Activated CD8-positive, alpha-beta memory T cell treated with anti-CD3 and anti-CD28 coated beads for 24 hours (primary cell): ENCODE measurements around the gene IGSF8.
A peak's percentile ranks its signal among the peaks of the same experiment; 100 is the strongest.
"Not testable (repeated sequence)": the region's sequence is repeated elsewhere in the genome, so short reads cannot be mapped to it uniquely, and the experiment has no call there.

Source experiments
- DNase-seq: peaks from one replicate; pipeline ENCODE4 v3.0.0-alpha.2; 2020

The IGSF8 gene

GRCh38 chr1:160064164-160064563 lies 34.3 kb downstream of the IGSF8 start:
- no peak for DNase-seq

- no peak for DNase-seq
Measured at GRCh38 chr1:160063176-160063575, 35.2 kb downstream of the IGSF8 start.

- DNase-seq: no peak
Measured at GRCh38 chr1:160062230-160062532, 36.2 kb downstream of the IGSF8 start.

- no peak for DNase-seq
Measured at GRCh38 chr1:160061369-160062229, 36.8 kb downstream of the IGSF8 start.

- DNase-seq: no peak
Measured at GRCh38 chr1:160058087-160058486, 40.3 kb downstream of the IGSF8 start.

- no peak for DNase-seq
Measured at GRCh38 chr1:160056648-160057169, 41.7 kb downstream of the IGSF8 start.

- no peak for DNase-seq
Measured at GRCh38 chr1:160053548-160054365, 44.7 kb downstream of the IGSF8 start.

- DNase-seq: no peak
Measured at GRCh38 chr1:160052936-160053335, 45.5 kb downstream of the IGSF8 start.

- DNase-seq: no peak
Measured at GRCh38 chr1:160050619-160051018, 47.8 kb downstream of the IGSF8 start.

- not testable (repeated sequence) for DNase-seq
Measured at GRCh38 chr1:160050182-160050581, 48.2 kb downstream of the IGSF8 start.

GRCh38 chr1:160049101-160049500 lies 49.3 kb downstream of the IGSF8 start:
- no peak for DNase-seq

- no peak for DNase-seq
Measured at GRCh38 chr1:160048335-160048734, 50.1 kb downstream of the IGSF8 start.

- DNase-seq: no peak
Measured at GRCh38 chr1:160047111-160047991, 51.1 kb downstream of the IGSF8 start.

- peak; percentile 67 for DNase-seq
Measured at GRCh38 chr1:160046494-160047110, 51.8 kb downstream of the IGSF8 start.

GRCh38 chr1:160045653-160046052 lies 52.8 kb downstream of the IGSF8 start:
- DNase-seq: no peak

- DNase-seq: no peak
Measured at GRCh38 chr1:160043543-160043942, 54.9 kb downstream of the IGSF8 start.
